ENCODE data around the gene LMAN1.

Gene LMAN1

DNA sequence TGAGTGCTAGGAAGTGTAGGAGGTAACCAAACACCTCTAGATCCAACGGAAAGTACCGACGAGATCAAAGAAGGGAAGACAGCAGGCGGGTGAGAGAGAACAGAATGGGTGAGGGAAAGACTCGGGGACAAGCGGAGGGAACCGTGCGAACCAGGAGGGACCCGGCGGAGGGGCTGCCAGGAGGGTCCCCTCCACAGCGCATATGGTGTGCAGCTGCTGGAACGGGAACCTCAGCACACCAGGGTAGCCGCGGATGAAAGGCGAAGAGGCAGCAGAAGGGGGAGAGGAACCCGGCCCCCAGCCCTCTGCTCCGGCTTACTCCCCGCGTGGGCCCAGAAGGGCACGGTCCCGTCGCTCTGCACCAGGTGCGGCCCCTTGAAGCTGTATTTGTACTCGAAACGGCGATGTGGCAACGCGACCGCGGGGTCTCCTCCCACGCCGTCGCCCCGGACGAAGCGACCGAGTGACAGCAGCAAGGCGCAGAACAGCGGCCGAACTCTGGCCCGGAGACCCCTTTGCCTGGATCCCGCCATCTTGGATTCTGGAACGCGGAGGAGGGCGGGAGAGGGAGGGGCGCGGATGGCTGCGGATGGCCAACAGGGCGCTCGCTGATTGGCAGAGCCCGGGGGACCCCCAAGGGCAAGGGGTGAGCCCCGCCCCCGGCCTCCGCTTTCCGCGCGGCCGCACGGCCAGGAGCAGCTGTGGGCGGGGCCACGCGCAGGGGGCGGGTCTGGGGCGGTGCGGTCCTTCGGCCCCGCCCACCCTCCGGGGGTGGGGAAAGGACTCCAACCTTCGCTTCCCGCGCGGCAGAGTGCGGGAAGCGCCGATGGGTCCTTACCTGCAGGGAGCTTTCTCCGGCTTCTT lies at the start of gene LMAN1:
LMAN1 (minus strand) TSS at position 554 of the 864 bp plus-strand sequence; CDS start at position 533, 21 bp downstream.
- FAIRE-seq (no peak), DNase-seq (ENCODE audit: insufficient read length, low spot score) (peak; percentile 100)
- TF ChIP-seq, protein P1, sequence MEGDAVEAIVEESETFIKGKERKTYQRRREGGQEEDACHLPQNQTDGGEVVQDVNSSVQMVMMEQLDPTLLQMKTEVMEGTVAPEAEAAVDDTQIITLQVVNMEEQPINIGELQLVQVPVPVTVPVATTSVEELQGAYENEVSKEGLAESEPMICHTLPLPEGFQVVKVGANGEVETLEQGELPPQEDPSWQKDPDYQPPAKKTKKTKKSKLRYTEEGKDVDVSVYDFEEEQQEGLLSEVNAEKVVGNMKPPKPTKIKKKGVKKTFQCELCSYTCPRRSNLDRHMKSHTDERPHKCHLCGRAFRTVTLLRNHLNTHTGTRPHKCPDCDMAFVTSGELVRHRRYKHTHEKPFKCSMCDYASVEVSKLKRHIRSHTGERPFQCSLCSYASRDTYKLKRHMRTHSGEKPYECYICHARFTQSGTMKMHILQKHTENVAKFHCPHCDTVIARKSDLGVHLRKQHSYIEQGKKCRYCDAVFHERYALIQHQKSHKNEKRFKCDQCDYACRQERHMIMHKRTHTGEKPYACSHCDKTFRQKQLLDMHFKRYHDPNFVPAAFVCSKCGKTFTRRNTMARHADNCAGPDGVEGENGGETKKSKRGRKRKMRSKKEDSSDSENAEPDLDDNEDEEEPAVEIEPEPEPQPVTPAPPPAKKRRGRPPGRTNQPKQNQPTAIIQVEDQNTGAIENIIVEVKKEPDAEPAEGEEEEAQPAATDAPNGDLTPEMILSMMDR (IDR thresholded peaks at IDR 0.05; ENCODE audit: insufficient read depth, missing control alignments): no peak

DNA sequence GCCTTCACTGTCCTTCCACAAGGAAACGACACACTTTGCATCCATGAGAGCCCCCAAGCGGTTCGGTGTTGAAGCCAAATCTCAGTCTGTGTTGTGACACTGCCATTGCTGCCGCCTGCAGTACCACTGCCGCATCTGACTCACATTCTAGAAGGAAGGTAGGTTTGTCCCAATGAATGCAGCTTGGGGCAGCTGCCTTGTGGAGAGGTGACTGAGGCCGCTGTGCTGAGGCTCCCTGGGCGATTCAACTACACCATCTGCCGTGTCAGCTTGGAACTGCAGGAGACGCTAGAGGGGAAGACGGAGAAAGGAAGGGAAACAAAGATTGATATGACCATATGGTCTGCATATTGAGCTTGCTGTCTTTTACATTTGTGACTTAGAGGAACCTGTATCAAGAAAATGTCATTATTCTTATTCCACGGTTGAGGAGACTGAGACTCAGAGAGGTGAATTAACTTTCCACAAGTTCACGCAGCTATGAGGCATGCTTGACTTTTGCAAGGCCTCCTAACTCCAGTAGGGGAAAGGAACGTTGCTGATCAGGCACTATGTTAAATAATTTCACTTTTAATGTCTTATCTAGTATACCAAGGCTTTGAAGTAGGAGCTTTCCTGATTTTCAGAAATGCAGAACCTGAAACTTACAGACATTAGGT lies 43.5 kb upstream of the LMAN1 start:
- FAIRE-seq (peak; percentile 100), DNase-seq (ENCODE audit: insufficient read length, low spot score) (peak; percentile 95)
- TF ChIP-seq, protein P1 (IDR thresholded peaks at IDR 0.05; ENCODE audit: insufficient read depth, missing control alignments): peak; percentile 96

DNA sequence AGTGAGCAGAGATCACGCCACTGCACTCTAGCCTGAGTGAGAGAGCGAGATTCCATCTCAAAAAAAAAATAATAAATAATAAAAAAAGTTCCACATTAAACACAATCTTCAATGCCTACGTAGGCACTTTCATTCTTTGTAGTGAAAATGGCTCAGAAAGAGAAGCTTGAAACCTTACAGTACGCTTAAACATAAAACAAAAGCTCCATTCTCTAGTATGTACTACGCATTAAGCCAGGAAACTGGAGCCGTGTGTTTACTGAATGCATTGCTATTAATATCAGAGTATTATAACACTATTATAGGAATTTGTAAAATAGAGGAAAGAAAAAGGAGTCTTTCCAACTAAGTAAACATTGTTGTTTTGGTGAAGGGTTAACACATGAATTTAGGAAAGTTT lies 41.3 kb upstream of the LMAN1 start:
- no peak for FAIRE-seq
- TF ChIP-seq, protein P1 (IDR thresholded peaks at IDR 0.05; ENCODE audit: insufficient read depth, missing control alignments): no peak
- no peak for DNase-seq (ENCODE audit: insufficient read length, low spot score)

DNA sequence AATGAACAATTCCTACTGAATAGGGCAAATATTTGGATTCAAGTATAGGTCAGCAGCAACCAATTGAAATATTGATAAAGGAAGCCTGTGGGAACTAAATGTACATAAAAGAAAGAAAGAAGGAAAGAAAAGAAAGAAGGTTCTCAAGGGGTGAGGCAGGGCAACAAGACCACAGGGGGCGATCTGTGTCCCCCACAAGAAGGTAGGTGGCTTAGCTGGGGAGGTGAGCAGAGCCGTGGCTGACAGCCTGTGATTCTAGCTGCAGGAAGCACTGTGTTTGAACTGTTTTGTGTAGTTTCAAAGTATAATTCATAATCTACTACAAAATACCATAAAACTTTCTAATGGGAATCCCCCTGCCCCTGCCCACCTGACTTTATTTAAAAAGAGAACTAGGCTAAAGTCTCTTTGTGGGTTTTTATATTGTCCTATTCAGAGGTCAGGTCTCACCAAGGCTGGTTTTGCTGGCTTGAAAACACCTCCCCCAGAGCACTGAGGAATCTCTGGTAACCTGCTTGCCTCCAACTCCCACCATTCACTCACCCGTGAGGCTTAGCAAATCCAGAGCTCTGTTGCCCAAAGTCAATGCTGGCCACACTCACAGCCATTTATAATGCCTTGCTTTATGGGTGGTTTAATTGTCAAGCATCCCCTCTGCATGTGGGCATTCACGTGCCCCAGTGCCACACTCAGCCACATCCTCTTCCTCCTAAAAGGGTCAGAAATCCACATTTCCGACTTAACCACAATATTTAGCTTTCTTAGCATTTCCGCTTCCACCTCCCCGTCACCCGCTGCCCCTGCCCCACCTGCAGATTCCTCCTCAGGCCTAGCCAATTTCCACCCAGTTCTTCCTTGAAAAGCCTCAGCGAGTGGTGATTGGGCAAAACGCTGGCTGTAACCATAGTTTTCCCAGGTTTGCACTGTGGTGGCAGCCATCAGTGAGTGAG lies 36.4 kb upstream of the LMAN1 start:
- DNase-seq (ENCODE audit: insufficient read length, low spot score): no peak
- peak; percentile 21 for FAIRE-seq

DNA sequence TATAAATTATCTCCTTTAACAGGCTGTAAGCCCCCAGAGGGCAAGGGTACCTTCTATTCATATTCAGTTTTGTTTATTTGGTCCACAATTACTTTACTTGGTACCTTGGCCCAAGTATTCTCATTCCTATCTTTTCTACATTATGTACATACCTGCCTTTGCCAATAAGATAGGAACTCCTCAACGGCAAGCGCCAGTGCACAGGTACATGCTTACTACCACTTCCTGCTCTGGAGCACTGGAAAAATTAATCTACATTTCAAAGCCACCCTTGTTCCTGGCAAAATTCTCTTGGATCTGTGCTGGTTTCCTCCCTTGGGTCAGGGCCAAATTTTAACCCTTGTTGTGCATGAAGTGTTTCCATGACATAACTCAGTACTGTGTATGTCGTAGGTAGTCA lies 34.3 kb upstream of the LMAN1 start:
- TF ChIP-seq, protein P1 (IDR thresholded peaks at IDR 0.05; ENCODE audit: insufficient read depth, missing control alignments): no peak
- FAIRE-seq (no peak), DNase-seq (ENCODE audit: insufficient read length, low spot score) (no peak)

More for the DNA sequence above, 36.4 kb upstream of the LMAN1 start:
- TF ChIP-seq, protein P1 (IDR thresholded peaks at IDR 0.05; ENCODE audit: insufficient read depth, missing control alignments): no peak

DNA sequence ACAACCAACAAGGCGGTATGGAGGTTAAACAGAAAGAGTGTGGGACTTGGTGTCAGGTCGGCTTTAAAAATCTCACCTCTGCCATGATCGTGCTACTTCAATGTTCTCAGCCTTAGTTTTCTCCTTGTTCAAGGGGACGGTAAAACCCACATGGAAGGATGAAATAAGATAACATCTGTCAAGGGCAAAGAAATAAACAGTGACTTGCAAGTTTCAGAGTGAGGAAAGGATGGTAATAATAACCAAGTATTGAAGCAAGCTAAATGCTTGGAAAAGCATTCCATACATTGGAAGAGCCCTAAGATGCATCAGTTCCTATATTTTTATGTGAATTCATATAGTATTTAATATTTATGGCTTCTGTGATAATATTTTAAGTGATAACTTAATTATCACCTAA lies 29.8 kb upstream of the LMAN1 start:
- DNase-seq (ENCODE audit: insufficient read length, low spot score) (no peak), FAIRE-seq (peak; percentile 99)
- TF ChIP-seq, protein P1 (IDR thresholded peaks at IDR 0.05; ENCODE audit: insufficient read depth, missing control alignments): no peak
